Measurements from ENCODE around the gene ACVR2B.

Gene ACVR2B

DNA sequence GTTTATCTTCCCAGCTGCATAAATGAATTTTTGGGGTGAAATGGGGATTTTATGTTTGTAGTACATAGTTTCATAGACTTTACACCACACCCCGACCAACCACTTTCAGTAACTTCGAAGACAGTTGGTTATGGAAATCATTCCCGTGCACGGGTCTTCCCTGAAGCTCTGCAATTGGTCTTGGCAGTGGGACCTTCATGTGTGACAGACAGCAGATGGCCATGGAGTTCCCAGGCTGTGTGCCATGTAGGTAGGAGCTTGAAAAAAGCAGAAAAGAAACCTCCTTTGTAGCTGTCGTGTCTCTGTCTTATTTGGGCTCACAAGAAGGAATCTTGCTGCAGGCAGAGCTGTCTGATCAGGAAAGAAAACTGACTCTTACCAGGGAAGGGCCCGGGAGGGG lies 68.3 kb downstream of the ACVR2B start:
- TF ChIP-seq, protein P1, sequence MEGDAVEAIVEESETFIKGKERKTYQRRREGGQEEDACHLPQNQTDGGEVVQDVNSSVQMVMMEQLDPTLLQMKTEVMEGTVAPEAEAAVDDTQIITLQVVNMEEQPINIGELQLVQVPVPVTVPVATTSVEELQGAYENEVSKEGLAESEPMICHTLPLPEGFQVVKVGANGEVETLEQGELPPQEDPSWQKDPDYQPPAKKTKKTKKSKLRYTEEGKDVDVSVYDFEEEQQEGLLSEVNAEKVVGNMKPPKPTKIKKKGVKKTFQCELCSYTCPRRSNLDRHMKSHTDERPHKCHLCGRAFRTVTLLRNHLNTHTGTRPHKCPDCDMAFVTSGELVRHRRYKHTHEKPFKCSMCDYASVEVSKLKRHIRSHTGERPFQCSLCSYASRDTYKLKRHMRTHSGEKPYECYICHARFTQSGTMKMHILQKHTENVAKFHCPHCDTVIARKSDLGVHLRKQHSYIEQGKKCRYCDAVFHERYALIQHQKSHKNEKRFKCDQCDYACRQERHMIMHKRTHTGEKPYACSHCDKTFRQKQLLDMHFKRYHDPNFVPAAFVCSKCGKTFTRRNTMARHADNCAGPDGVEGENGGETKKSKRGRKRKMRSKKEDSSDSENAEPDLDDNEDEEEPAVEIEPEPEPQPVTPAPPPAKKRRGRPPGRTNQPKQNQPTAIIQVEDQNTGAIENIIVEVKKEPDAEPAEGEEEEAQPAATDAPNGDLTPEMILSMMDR (IDR thresholded peaks at IDR 0.05; ENCODE audit: borderline replicate concordance, insufficient read depth, low read depth, low read length) = no peak
- no peak overlapping the region for H3K4me3 ChIP-seq (ENCODE audit: low read depth, low read length)

GRCh38 chr3:38524141-38524739 lies 70.5 kb downstream of the ACVR2B start:
- TF ChIP-seq, protein P1 (IDR thresholded peaks at IDR 0.05; ENCODE audit: borderline replicate concordance, insufficient read depth, low read depth, low read length) = no peak
- H3K4me3 ChIP-seq (ENCODE audit: low read depth, low read length) = no peak overlapping the region

DNA sequence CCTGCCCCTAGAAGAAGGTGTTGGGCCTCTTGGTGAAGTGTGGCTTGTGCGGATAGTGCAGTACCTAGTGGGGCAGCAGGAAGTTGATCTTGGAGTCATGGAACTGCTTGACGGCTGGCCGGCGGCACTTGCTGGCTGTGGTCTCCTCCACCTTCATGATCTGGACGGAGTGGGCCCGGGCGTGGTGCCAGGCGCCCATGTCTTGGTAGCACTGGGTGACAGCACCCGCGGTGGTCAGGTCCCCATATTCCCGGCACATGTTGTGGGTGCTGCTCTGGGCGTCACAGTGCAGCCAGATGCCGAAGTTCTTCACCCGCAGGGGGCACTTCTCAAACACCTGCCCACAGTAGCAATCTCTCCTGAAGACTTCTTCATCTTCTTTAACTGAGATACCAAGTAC lies 73.1 kb downstream of the ACVR2B start:
- TF ChIP-seq, protein P1 (IDR thresholded peaks at IDR 0.05; ENCODE audit: borderline replicate concordance, insufficient read depth, low read depth, low read length) = no peak
- no peak overlapping the region for H3K4me3 ChIP-seq (ENCODE audit: low read depth, low read length)

DNA sequence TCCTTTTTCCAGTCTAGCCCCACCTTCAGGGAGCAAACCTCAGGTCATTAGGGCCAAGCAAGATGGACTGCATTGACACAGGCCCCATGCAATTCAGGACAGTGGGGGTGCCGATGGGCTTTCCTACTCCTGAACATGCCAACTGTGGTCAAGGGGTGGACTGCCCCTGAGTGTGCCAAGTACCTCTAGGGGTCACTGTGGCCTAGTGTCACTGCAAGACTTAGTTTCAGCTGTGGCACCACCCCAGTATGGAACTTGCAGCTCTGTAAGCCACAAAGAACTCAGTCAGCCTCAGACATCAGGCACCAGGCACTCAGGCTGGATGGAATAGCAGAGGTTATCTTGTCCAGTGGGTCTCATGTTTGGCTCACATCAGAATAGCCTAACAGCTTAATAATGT lies 74.8 kb downstream of the ACVR2B start:
- TF ChIP-seq, protein P1 (IDR thresholded peaks at IDR 0.05; ENCODE audit: borderline replicate concordance, insufficient read depth, low read depth, low read length) = peak; percentile 4; the same call in 1 of the 2 replicates
- H3K4me3 ChIP-seq (ENCODE audit: low read depth, low read length) = no peak overlapping the region

- H3K4me3 ChIP-seq (ENCODE audit: low read depth, low read length) = no peak overlapping the region
- TF ChIP-seq, protein P1 (IDR thresholded peaks at IDR 0.05; ENCODE audit: borderline replicate concordance, insufficient read depth, low read depth, low read length) = no peak
Observed at GRCh38 chr3:38532529-38532928, 78.8 kb downstream of the ACVR2B start.

GRCh38 chr3:38533285-38533976 lies 79.7 kb downstream of the ACVR2B start:
- no peak overlapping the region for H3K4me3 ChIP-seq (ENCODE audit: low read depth, low read length)
- TF ChIP-seq, protein P1 (IDR thresholded peaks at IDR 0.05; ENCODE audit: borderline replicate concordance, insufficient read depth, low read depth, low read length) = no peak

- no peak overlapping the region for H3K4me3 ChIP-seq (ENCODE audit: low read depth, low read length)
- TF ChIP-seq, protein P1 (IDR thresholded peaks at IDR 0.05; ENCODE audit: borderline replicate concordance, insufficient read depth, low read depth, low read length) = no peak
Observed at GRCh38 chr3:38534180-38534579, 80.5 kb downstream of the ACVR2B start.

Data from GM12875 (cell line).